Osteocyte (in vitro differentiated cells): ENCODE measurements around the gene CCNQ. TPM values are rescaled to one million over a fixed set of nuclear protein-coding genes. Genes with fewer than 3 reads are reported as not detected.

ENCODE experiments used
- DNase-seq: peaks from one replicate; pipeline ENCODE4 v3.0.0; 2021; ENCODE audit warnings: mixed read lengths; ENCODE audit not compliant: unreplicated experiment; ENCODE audit errors: extremely low spot score
- H3K27ac Mint-ChIP-seq: one replicate; pipeline ENCODE4 v1.8.0; 2021; ENCODE audit warnings: mild to moderate bottlenecking, mixed read lengths; ENCODE audit not compliant: unreplicated experiment
- H3K27me3 Mint-ChIP-seq: one replicate; pipeline ENCODE4 v1.8.0; 2021; ENCODE audit warnings: mixed read lengths; ENCODE audit not compliant: unreplicated experiment
- H3K36me3 Mint-ChIP-seq: one replicate; pipeline ENCODE4 v1.8.0; 2021; ENCODE audit warnings: mixed read lengths; ENCODE audit not compliant: unreplicated experiment
- H3K4me1 Mint-ChIP-seq: one replicate; pipeline ENCODE4 v1.8.0; 2021; ENCODE audit warnings: mixed read lengths; ENCODE audit not compliant: unreplicated experiment
- H3K4me3 Mint-ChIP-seq: one replicate; pipeline ENCODE4 v1.8.0; 2021; ENCODE audit warnings: mild to moderate bottlenecking, moderate library complexity, mixed read lengths; ENCODE audit not compliant: unreplicated experiment
- H3K9me3 Mint-ChIP-seq: one replicate; pipeline ENCODE4 v1.8.0; 2021; ENCODE audit warnings: mixed read lengths; ENCODE audit not compliant: unreplicated experiment
- CTCF ChIP-seq: fragments of 200-600 bp; sonication (generic); IDR thresholded peaks from 2 replicates; pipeline ENCODE4 v1.5.0; 2021; ENCODE audit warnings: antibody characterized with exemption, mild to moderate bottlenecking, moderate library complexity
- total RNA-seq: library from RNA; stranded (reverse); gene quantifications from 2 replicates; pipeline ENCODE4 v1.2.1, GENCODE V29; 2021

CCNQ gene
- total RNA-seq, 1 donor from 2014 or later, result 16.0 TPM

- Mint-ChIP-seq H3K27ac (no peak overlapping the region), H3K36me3 (no peaks in the 10 kb centered on the region), H3K27me3 (peaks cover 11% of the 10 kb centered on the region), H3K9me3 (no peaks in the 10 kb centered on the region), H3K4me1 (peaks cover 8% of the 10 kb centered on the region), H3K4me3 (no peak overlapping the region)
- TF ChIP-seq CTCF, result no peak
- no peak for DNase-seq
Measured at GRCh38 chrX:153639177-153640044, 40.5 kb upstream of the CCNQ start.

- H3K9me3 Mint-ChIP-seq, result no peaks in the 10 kb centered on the region
- no peak for DNase-seq
- H3K27ac Mint-ChIP-seq, result no peak overlapping the region
- peaks cover 6% of the 10 kb centered on the region for H3K4me1 Mint-ChIP-seq
- H3K27me3 Mint-ChIP-seq, result peaks cover 11% of the 10 kb centered on the region
- H3K36me3 Mint-ChIP-seq, result no peaks in the 10 kb centered on the region
- no peak for TF ChIP-seq CTCF
- H3K4me3 Mint-ChIP-seq, result no peak overlapping the region
Measured at GRCh38 chrX:153638436-153639176, 39.7 kb upstream of the CCNQ start.

GRCh38 chrX:153638041-153638371 is 39.1 kb upstream of the CCNQ start:
- Mint-ChIP-seq H3K4me1 (peaks cover 4% of the 10 kb centered on the region), H3K9me3 (no peaks in the 10 kb centered on the region), H3K36me3 (no peaks in the 10 kb centered on the region), H3K4me3 (no peak overlapping the region), H3K27ac (no peak overlapping the region), H3K27me3 (peaks cover 10% of the 10 kb centered on the region)
- TF ChIP-seq CTCF, result no peak
- DNase-seq, result no peak

GRCh38 chrX:153637121-153638040 is 38.4 kb upstream of the CCNQ start:
- H3K36me3 Mint-ChIP-seq, result no peaks in the 10 kb centered on the region
- peaks cover 6% of the 10 kb centered on the region for H3K27me3 Mint-ChIP-seq
- H3K4me1 Mint-ChIP-seq, result no peaks in the 10 kb centered on the region
- H3K4me3 Mint-ChIP-seq, result no peak overlapping the region
- no peak overlapping the region for H3K27ac Mint-ChIP-seq
- no peak for TF ChIP-seq CTCF
- H3K9me3 Mint-ChIP-seq, result no peaks in the 10 kb centered on the region
- no peak for DNase-seq
